ENCODE measurements around the gene HIP1. TPM values are rescaled to one million over a fixed set of nuclear protein-coding genes. Genes with fewer than 3 reads are reported as not detected.
"Not testable (repeated sequence)": the region's sequence is repeated elsewhere in the genome, so short reads cannot be mapped to it uniquely, and the experiment has no call there.

HIP1 gene
- total and polyA plus RNA-seq, 2 of the 13 experiments (the other 11 are each of a cell fraction or from before 2014, with no cell fraction given): 4.5 to 6.2 TPM

DNA sequence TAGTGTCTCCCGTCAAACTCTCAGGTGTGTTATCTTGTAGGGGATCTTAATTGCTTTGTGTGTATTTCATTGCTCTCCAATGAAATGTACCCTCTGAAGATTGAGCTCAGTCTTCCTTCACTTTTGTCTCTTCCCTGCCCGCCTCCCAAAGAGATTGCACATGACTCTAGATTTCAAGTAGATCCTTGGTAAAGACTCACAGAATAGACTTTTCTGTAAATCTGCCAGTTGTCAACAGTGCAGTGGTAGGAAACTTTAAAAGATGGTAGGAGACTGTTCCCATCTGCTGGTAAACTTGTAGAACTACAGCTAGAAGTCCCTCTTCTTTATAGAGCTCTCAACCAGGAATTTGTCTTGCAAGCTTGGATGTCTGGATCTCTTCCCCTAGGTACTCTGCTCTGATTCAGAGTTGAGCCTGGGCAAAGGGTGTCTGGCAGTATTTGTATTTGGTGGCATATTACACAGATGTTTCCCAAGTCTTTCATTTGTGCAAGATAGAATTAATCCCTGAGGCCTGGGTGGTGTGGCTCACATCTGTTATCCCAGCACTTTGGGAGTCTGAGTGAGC is 23.7 kb upstream of the HIP1 start (continued):
- TF ChIP-seq, protein P1, sequence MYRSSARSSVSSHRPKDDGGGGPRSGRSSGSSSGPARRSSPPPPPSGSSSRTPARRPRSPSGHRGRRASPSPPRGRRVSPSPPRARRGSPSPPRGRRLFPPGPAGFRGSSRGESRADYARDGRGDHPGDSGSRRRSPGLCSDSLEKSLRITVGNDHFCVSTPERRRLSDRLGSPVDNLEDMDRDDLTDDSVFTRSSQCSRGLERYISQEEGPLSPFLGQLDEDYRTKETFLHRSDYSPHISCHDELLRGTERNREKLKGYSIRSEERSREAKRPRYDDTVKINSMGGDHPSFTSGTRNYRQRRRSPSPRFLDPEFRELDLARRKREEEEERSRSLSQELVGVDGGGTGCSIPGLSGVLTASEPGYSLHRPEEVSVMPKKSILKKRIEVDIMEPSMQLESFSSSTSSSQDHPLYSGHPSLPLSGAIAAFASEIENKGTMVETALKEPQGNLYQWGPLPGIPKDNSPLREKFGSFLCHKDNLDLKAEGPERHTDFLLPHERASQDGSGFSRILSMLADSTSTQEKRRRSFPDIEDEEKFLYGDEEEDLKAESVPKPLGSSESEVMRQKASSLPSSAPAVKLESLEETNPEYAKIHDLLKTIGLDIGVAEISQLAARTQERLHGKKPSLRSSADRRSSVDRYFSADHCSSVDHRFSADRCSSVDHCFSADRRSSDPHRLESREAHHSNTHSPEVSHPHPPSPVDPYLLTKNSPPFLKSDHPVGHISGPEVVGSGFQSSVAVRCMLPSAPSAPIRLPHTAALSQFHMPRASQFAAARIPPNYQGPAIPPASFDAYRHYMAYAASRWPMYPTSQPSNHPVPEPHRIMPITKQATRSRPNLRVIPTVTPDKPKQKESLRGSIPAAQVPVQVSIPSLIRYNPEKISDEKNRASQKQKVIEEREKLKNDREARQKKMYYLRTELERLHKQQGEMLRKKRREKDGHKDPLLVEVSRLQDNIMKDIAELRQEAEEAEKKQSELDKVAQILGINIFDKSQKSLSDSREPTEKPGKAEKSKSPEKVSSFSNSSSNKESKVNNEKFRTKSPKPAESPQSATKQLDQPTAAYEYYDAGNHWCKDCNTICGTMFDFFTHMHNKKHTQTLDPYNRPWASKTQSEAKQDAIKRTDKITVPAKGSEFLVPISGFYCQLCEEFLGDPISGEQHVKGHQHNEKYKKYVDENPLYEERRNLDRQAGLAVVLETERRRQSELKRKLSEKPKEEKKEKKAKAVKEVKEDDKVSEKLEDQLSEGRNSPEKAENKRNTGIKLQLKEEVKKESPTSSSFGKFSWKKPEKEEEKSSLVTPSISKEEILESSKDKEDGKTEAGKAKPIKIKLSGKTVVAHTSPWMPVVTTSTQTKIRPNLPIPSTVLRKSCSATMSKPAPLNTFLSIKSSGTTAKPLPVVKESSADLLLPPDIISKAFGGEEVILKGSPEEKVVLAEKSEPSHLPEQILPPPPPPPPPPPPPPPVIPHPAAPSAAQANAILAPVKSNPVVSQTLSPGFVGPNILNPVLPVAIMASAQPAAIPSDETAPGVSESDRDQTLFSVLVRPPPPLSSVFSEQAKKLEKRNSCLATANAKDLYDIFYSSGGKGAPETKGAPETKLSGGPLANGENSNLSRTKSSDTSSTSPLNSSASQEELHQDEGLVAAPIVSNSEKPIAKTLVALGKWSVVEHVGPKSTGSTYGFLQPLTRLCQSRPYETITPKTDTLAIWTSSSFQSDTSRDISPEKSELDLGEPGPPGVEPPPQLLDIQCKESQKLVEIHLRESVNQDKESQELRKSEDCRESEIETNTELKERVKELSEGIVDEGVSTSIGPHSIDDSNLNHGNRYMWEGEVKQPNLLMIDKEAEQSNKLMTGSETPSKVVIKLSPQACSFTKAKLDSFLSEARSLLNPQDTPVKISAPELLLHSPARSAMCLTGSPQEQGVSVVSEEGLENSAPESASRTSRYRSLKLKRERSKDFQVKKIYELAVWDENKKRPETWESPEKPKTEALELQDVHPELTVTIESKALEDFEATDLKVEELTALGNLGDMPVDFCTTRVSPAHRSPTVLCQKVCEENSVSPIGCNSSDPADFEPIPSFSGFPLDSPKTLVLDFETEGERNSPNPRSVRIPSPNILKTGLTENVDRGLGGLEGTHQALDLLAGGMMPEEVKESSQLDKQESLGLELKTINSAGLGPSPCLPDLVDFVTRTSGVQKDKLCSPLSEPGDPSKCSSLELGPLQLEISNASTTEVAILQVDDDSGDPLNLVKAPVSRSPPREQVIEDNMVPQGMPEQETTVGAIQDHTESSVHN (CRISPR knock-in tag; IDR thresholded peaks at IDR 0.05): no peak
- TF ChIP-seq, protein P2, sequence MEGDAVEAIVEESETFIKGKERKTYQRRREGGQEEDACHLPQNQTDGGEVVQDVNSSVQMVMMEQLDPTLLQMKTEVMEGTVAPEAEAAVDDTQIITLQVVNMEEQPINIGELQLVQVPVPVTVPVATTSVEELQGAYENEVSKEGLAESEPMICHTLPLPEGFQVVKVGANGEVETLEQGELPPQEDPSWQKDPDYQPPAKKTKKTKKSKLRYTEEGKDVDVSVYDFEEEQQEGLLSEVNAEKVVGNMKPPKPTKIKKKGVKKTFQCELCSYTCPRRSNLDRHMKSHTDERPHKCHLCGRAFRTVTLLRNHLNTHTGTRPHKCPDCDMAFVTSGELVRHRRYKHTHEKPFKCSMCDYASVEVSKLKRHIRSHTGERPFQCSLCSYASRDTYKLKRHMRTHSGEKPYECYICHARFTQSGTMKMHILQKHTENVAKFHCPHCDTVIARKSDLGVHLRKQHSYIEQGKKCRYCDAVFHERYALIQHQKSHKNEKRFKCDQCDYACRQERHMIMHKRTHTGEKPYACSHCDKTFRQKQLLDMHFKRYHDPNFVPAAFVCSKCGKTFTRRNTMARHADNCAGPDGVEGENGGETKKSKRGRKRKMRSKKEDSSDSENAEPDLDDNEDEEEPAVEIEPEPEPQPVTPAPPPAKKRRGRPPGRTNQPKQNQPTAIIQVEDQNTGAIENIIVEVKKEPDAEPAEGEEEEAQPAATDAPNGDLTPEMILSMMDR (CRISPR knock-in tag; IDR thresholded peaks at IDR 0.05): peak; percentile 79
- TF ChIP-seq SMC3 (IDR thresholded peaks at IDR 0.05; ENCODE audit: low read length) (peak; percentile 88), TEAD3 (CRISPR knock-in tag; optimal IDR thresholded peaks at IDR 0.05; ENCODE audit: borderline replicate concordance) (peak; percentile 26), RAD21 (CRISPR knock-in tag; IDR thresholded peaks at IDR 0.05) (peak; percentile 82)

DNA sequence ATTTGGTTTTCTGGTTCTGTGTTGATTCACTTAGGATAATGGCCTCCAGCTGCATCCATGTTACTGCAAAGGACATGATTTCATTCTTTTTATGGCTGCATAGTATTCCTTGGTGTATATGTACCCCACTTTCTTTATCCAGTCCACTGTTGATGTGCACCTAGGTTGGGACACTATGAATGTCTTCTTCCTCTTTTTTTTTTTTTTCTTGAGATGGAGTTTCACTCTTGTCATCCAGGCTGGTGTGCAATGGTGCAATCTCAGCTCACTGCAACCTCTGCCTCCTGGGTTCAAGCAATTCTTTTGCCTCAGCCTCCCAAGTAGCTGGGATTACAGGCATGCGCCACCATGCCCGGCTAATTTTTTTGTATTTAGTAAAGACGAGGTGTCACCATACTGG is 23.1 kb upstream of the HIP1 start:
- in situ Hi-C loops (cut with HindIII; ENCODE audit: extremely low pct_ligation_motif_present, low pct_unique_long_range_greater_than_20kb); H3K9ac ChIP-seq (ENCODE audit: insufficient read depth, low read depth, low read length); H3K4me3 ChIP-seq (replicated peaks in 1 of 3; ENCODE audit: insufficient read depth in 1 of 3, low read depth in 2 of 3, low read length in 3 of 3); H4K20me1 ChIP-seq (ENCODE audit: insufficient read depth, low read length); H3K27me3 ChIP-seq (ENCODE audit: control insufficient read depth in 1 of 2, insufficient read depth in 2 of 2, low read length in 2 of 2); H3K4me1 ChIP-seq (ENCODE audit: insufficient read depth, low read length); H3K79me2 ChIP-seq (ENCODE audit: insufficient read depth, low read length); ATAC-seq; H3K9me3 ChIP-seq (ENCODE audit: low read length); DNase-seq (ENCODE audit: low spot score); H3K27ac ChIP-seq (ENCODE audit: extremely low read length, insufficient read depth, low read length); H3K4me2 ChIP-seq (ENCODE audit: low read depth, low read length); H2AFZ ChIP-seq (ENCODE audit: low read length); H3K36me3 ChIP-seq (replicated peaks in 1 of 2; ENCODE audit: control insufficient read depth in 1 of 2, insufficient read depth in 2 of 2, low read length in 2 of 2); BruUV-seq (replicated peaks); FAIRE-seq: not testable (repeated sequence)
- POLR2A ChIA-PET: interaction anchor here (1.0 kb wide), 1 partner anchor 23 kb away, joined by 3 read pairs; no protein-coding TSS in a partner anchor
- 44% methylated on average over 3 of the region's 3 CpGs for WGBS (ENCODE audit: low lambda C conversion rate)
- CTCF ChIA-PET (ENCODE audit: low intra/inter-chr PET ratio, low total read pairs): interaction anchor here (1.7 to 2.2 kb wide), 2 partner anchors 112 to 147 kb away, joined by 7 to 8 read pairs; no protein-coding TSS in a partner anchor
- intact Hi-C loops (cut with micrococcal nuclease; ENCODE audit: unreplicated experiment): loop anchor here (5.0 kb wide), 1 partner anchor 144 kb away; no protein-coding TSS in a partner anchor

All from HepG2 (cell line).